Loucy (cell line): ENCODE results near the gene SLBP.

Source experiments
- H2AFZ ChIP-seq: fragments of 200-600 bp; sonication (generic); 2 replicates; pipeline ENCODE4 v1.6.0; 2016; ENCODE audit warnings: antibody characterized with exemption, mild to moderate bottlenecking, low read length, moderate library complexity
- H3F3A ChIP-seq: fragments of 200-600 bp; 2 replicates; pipeline ENCODE4 v1.6.0; 2016; ENCODE audit warnings: antibody characterized with exemption, low read depth, mild to moderate bottlenecking
- H3K27me3 ChIP-seq: fragments of 200-600 bp; sonication (generic); 2 replicates; pipeline ENCODE4 v1.6.1; 2014; ENCODE audit warnings: low read length, mild to moderate bottlenecking; ENCODE audit not compliant: insufficient read depth, poor library complexity, severe bottlenecking
- H3K36me3 ChIP-seq: fragments of 200-600 bp; sonication (generic); 2 replicates; pipeline ENCODE4 v1.6.1; 2016; ENCODE audit warnings: low read length; ENCODE audit not compliant: insufficient read depth
- H3K4me1 ChIP-seq: fragments of 200-600 bp; sonication (generic); 2 replicates; pipeline ENCODE4 v1.5.1; 2014; ENCODE audit warnings: low read length, mild to moderate bottlenecking; ENCODE audit not compliant: insufficient read depth, poor library complexity, severe bottlenecking
- H3K4me2 ChIP-seq: fragments of 200-600 bp; sonication (generic); 2 replicates; pipeline ENCODE4 v1.6.0; 2014; ENCODE audit warnings: antibody characterized with exemption, low read length, low read depth, mild to moderate bottlenecking; ENCODE audit not compliant: poor library complexity, severe bottlenecking
- H3K4me3 ChIP-seq: fragments of 200-600 bp; sonication (generic); 2 replicates; pipeline ENCODE4 v1.5.1; 2014; ENCODE audit warnings: low read length, mild to moderate bottlenecking, mixed read lengths; ENCODE audit not compliant: poor library complexity, severe bottlenecking
- H3K79me2 ChIP-seq: fragments of 200-600 bp; sonication (generic); 2 replicates; pipeline ENCODE4 v1.6.1; 2014; ENCODE audit warnings: low read length; ENCODE audit not compliant: insufficient read depth
- H3K9ac ChIP-seq: fragments of 200-600 bp; sonication (generic); 2 replicates; pipeline ENCODE4 v1.6.0; 2014; ENCODE audit warnings: mild to moderate bottlenecking, low read depth, low read length, moderate library complexity; ENCODE audit not compliant: poor library complexity, severe bottlenecking
- H3K9me2 ChIP-seq: fragments of 200-600 bp; sonication (generic); replicated peaks from 2 replicates; pipeline ENCODE4 v1.6.1; 2016; ENCODE audit warnings: low read depth, low read length, mixed read lengths
- H3K9me3 ChIP-seq: fragments of 200-600 bp; sonication (generic); 2 replicates; pipeline ENCODE4 v1.6.1; 2014; ENCODE audit warnings: mild to moderate bottlenecking, antibody characterized with exemption, low read length, low read depth; ENCODE audit not compliant: insufficient read depth
- H4K20me1 ChIP-seq: fragments of 200-600 bp; sonication (generic); 2 replicates; pipeline ENCODE4 v1.6.0; 2014; ENCODE audit warnings: antibody characterized with exemption, low read length, mild to moderate bottlenecking; ENCODE audit not compliant: insufficient read depth, poor library complexity, severe bottlenecking
- EZH2phosphoT487 ChIP-seq: fragments of 200-600 bp; IDR thresholded peaks from 2 replicates; pipeline ENCODE4 v1.6.1; 2018; ENCODE audit warnings: antibody characterized with exemption, mild to moderate bottlenecking, moderate library complexity, borderline replicate concordance
- TF ChIP-seq, protein P1 (sequence below): fragments of 200-600 bp; sonication (generic); conservative IDR thresholded peaks from 2 replicates; pipeline ENCODE4 v1.5.1; 2014; ENCODE audit warnings: mild to moderate bottlenecking, antibody characterized with exemption, low read length

Gene SLBP

GRCh38 chr4:1663549-1663948 lies 48.6 kb downstream of the SLBP start:
- Histone ChIP-seq H3K27me3 (no peaks in the 10 kb centered on the region), H3K4me3 (no peak overlapping the region), H4K20me1 (no peaks in the 10 kb centered on the region), H3K4me1 (no peaks in the 10 kb centered on the region), H3F3A (no peaks in the 10 kb centered on the region), H3K9me2 (no peaks in the 10 kb centered on the region), H2AFZ (no peak overlapping the region), H3K36me3 (no peaks in the 10 kb centered on the region), H3K79me2 (no peaks in the 10 kb centered on the region), H3K9ac (no peak overlapping the region), H3K4me2 (no peak overlapping the region), H3K9me3 (no peaks in the 10 kb centered on the region)
- TF ChIP-seq, protein P1, sequence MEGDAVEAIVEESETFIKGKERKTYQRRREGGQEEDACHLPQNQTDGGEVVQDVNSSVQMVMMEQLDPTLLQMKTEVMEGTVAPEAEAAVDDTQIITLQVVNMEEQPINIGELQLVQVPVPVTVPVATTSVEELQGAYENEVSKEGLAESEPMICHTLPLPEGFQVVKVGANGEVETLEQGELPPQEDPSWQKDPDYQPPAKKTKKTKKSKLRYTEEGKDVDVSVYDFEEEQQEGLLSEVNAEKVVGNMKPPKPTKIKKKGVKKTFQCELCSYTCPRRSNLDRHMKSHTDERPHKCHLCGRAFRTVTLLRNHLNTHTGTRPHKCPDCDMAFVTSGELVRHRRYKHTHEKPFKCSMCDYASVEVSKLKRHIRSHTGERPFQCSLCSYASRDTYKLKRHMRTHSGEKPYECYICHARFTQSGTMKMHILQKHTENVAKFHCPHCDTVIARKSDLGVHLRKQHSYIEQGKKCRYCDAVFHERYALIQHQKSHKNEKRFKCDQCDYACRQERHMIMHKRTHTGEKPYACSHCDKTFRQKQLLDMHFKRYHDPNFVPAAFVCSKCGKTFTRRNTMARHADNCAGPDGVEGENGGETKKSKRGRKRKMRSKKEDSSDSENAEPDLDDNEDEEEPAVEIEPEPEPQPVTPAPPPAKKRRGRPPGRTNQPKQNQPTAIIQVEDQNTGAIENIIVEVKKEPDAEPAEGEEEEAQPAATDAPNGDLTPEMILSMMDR = no peak

DNA sequence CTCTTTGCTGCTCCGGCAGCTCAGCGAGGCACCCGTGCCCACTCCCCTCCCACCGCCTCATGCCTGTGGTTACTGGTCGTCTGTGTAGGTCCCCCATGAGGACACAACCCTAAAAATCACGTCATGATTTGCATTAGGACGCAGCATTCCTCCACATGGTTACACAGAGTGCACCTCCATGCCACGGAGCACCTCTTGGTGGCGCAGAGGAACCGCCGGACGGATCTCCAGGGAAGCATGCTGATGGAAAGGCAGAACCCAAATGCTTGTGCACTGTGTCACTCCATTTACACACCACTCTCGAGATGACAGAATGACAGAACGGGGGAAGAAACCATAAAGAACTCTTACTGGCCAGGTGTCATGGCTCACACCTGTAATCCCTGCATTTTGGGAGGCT lies 50.4 kb downstream of the SLBP start:
- TF ChIP-seq EZH2phosphoT487 = no peak
- TF ChIP-seq, protein P1 = no peak
- Histone ChIP-seq H3K4me3 (no peak overlapping the region), H3K36me3 (no peaks in the 10 kb centered on the region), H3K27me3 (no peaks in the 10 kb centered on the region), H4K20me1 (no peaks in the 10 kb centered on the region), H3K79me2 (no peaks in the 10 kb centered on the region), H3F3A (no peaks in the 10 kb centered on the region), H3K4me2 (no peak overlapping the region), H3K9me2 (no peaks in the 10 kb centered on the region), H3K4me1 (no peaks in the 10 kb centered on the region), H3K9me3 (no peaks in the 10 kb centered on the region), H2AFZ (no peak overlapping the region), H3K9ac (no peak overlapping the region)

- H3F3A ChIP-seq = no peaks in the 10 kb centered on the region
- H2AFZ ChIP-seq = no peak overlapping the region
- no peaks in the 10 kb centered on the region for H3K9me2 ChIP-seq
- no peaks in the 10 kb centered on the region for H3K9me3 ChIP-seq
- no peak overlapping the region for H3K4me3 ChIP-seq
- no peaks in the 10 kb centered on the region for H3K4me1 ChIP-seq
- H3K36me3 ChIP-seq = no peaks in the 10 kb centered on the region
- no peak overlapping the region for H3K9ac ChIP-seq
- no peaks in the 10 kb centered on the region for H4K20me1 ChIP-seq
- no peaks in the 10 kb centered on the region for H3K79me2 ChIP-seq
- TF ChIP-seq, protein P1 = no peak
- no peak for TF ChIP-seq EZH2phosphoT487
- no peaks in the 10 kb centered on the region for H3K27me3 ChIP-seq
- no peak overlapping the region for H3K4me2 ChIP-seq
Measured at GRCh38 chr4:1660948-1661677, 51.0 kb downstream of the SLBP start.
